SH-SY5Y (cell line): ENCODE results near the gene TNFRSF1A.

Source experiments
- GATA2 ChIP-seq: IDR thresholded peaks from 2 replicates; pipeline ENCODE4 v1.6.1; 2011; ENCODE audit warnings: mild to moderate bottlenecking, low read depth, low read length
- GATA3 ChIP-seq: IDR thresholded peaks from 2 replicates; pipeline ENCODE4 v1.6.1; 2011; ENCODE audit warnings: low read depth, mild to moderate bottlenecking, low read length, moderate library complexity

GRCh38 chr12:6310771-6311610 lies 30.9 kb downstream of the TNFRSF1A start:
- TF ChIP-seq GATA2, result no peak
- TF ChIP-seq GATA3, result no peak
